H1 (cell line): ENCODE results near the gene APMAP.

ENCODE experiments used
- CEBPB ChIP-seq: IDR thresholded peaks from 2 replicates; pipeline ENCODE4 v1.6.1; 2012; ENCODE audit warnings: low read depth, low read length
- CTCF ChIP-seq, 3 experiments: IDR thresholded peaks; 1 replicate in 2 of 3; 2 replicates in 1 of 3; pipeline versions ENCODE4 v1.5.1 to v1.6.1; 2011; ENCODE audit warnings: low read length in 3 of 3, mild to moderate bottlenecking in 3 of 3, inconsistent platforms in 2 of 3, low read depth in 1 of 3, moderate library complexity in 1 of 3; ENCODE audit not compliant: insufficient read depth in 1 of 3; ENCODE audit errors: control extremely low read depth in 1 of 3
- EP300 ChIP-seq, 2 experiments: IDR thresholded peaks; 1 replicate in 1 of 2; 2 replicates in 1 of 2; pipeline ENCODE4 v1.6.1; 2011 to 2012; ENCODE audit warnings: low read depth in 2 of 2, low read length in 2 of 2, mild to moderate bottlenecking in 2 of 2, borderline replicate concordance in 1 of 2, inconsistent platforms in 1 of 2, moderate library complexity in 1 of 2
- EZH2 ChIP-seq: fragments of 200-600 bp; sonication (generic); IDR thresholded peaks from 2 replicates; pipeline ENCODE4 v1.7.1; 2012; ENCODE audit warnings: low read depth, mild to moderate bottlenecking, moderate library complexity, low read length, inconsistent platforms; ENCODE audit not compliant: severe bottlenecking
- HDAC6 ChIP-seq: IDR thresholded peaks from one replicate; pipeline ENCODE4 v1.7.1; 2012; ENCODE audit warnings: low read depth, mild to moderate bottlenecking, inconsistent platforms, low read length, moderate library complexity
- KDM1A ChIP-seq: fragments of 200-600, 300-600 bp; sonication (generic); IDR thresholded peaks from 2 replicates; pipeline ENCODE4 v1.7.1; 2016; ENCODE audit warnings: mild to moderate bottlenecking, low read length, borderline replicate concordance
- ZNF274 ChIP-seq: IDR thresholded peaks from 2 replicates; pipeline ENCODE4 v1.7.0; 2012; ENCODE audit warnings: low read length, borderline replicate concordance; ENCODE audit errors: extremely low read depth

GRCh38 chr20:25024171-25024570 lies 31.6 kb upstream of the APMAP start:
- TF ChIP-seq EP300 (IDR thresholded peaks at IDR 0.05; ENCODE audit: borderline replicate concordance in 1 of 2, low read depth in 2 of 2, low read length in 2 of 2) (no peak), HDAC6 (no peak), ZNF274 (no peak), CTCF (IDR thresholded peaks at IDR 0.05; ENCODE audit: control extremely low read depth in 1 of 3, insufficient read depth in 1 of 3, low read depth in 1 of 3, low read length in 3 of 3) (no peak), CEBPB (no peak), KDM1A (no peak), EZH2 (no peak)
